Inflammatory macrophage treated with lipopolysaccharide for 1 hour (primary cell): ENCODE data around the gene POM121L2.

Source experiments
- DNase-seq, 2 donors: peaks; one replicate each; pipeline ENCODE4 v3.0.0-alpha.2; 2020 to 2022

POM121L2 gene

DNA sequence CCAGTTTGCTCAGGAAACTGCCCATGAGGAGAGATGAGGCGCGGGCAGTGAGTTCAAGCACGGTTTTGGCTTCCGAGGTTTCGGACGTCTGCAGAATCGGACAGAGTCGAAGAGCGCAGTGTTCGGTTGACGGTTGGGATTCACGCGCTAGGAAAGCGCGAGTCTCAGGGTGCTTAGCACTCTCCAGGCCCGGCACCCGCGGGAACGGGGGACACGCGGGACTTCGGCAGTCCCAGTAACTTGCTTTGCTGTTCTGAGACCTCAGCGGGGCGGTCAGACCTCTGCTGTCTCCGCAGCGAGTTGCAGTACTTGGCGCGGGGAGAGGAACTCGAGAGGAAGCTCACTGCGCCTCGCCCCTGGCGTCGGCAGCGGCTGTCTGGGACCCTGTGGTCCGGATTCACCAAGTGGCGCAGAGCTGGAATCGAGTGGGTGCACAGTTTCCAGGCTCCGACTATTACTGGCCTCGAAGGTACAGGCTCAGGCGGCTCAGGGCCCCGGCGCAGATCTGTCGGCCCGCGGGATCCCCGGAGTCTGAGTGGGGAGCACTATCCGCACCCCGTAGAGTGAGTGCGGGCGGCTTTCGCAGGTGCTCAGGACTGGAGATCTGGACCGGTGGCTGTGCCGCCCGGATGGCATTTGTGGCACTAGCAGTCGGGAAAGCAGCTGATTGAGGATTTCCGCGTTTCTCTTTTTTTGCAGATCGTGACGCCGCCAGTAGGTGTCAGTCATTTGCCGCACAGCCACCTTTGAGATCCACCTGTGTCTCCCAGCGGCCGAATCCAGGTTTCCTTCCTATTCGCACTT is at the start of gene POM121L2:
TSS of gene POM121L2 (minus strand) at position 128 of the 804 bp plus-strand sequence. CDS start at position 25, 103 bp downstream.
- peak; percentile 11 to 37 for DNase-seq

GRCh38 chr6:27359231-27359630 is 47.2 kb upstream of the POM121L2 start:
- DNase-seq, result no peak

GRCh38 chr6:27358786-27359185 is 46.7 kb upstream of the POM121L2 start:
- no peak for DNase-seq

- no peak for DNase-seq
These were observed 40.8 kb upstream of the POM121L2 start for GRCh38 chr6:27352850-27353249.

DNA sequence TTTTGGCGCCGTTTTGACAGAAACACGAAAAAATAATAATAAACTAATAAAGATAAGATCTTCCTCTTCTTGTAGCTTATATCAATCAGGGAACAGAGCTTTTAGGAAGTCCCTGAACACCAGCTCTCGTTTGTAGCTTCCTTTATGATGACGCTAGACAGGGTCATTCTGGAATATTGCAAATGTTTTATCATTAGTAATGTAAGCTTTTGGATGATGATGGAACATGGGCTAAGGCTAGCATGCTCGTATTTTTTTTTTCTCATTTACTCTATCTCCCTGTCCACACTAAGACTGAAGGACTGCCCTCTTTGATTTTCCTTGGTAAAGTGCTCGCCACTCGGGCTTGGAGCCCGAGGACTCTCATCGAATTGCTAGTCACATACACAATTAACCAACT is 22.1 kb upstream of the POM121L2 start:
- no peak for DNase-seq

GRCh38 chr6:27333642-27334040 is 21.6 kb upstream of the POM121L2 start:
- DNase-seq, result no peak

DNA sequence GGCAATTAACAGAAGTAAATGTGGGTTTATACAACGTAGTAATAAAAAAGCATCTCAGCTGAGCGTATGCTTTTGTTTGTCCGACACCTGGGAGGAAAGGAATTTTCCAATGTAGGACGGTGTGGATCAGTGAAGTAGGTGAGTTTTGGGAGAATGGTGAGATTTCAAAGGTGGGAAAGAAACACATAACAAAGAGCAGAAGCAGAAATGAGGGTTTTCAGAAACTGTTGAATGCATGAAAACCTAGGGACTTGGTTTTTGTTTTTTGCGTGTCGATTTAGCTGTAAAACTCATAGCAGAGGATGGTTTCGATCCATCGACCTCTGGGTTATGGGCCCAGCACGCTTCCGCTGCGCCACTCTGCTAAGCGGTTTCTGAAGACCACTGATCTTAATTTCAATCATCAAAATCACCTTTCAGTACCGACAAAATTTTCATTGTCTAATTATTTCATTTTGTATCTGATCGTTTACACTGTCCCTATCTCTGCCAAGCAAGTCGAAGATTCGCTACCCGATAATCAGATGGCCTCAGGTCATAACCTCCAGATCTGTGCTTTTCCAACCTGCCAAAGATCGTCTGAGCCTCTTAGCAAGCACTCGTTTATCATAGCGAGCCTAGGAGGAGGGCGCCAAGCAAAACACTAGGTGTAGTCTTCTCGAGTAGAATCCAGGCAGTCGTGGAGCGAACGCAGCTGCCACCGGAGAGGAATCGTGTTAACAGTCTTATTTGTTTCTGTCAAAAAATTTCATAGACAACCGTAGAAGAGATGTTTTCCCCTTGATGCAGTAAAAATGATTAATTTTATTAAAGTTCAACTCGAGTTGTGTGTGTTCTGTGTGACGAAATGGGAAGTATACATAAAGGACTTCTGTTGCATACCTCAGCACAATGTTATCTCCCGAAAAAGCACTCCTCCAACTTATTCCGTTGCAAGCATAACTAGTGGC is 20.9 kb upstream of the POM121L2 start:
- peak in 1 of 2 donors; percentile 0 for DNase-seq

- no peak for DNase-seq
These were observed 15.1 kb upstream of the POM121L2 start for GRCh38 chr6:27327023-27327738.

- no peak for DNase-seq
These were observed 9.8 kb upstream of the POM121L2 start for GRCh38 chr6:27321901-27322300.

DNA sequence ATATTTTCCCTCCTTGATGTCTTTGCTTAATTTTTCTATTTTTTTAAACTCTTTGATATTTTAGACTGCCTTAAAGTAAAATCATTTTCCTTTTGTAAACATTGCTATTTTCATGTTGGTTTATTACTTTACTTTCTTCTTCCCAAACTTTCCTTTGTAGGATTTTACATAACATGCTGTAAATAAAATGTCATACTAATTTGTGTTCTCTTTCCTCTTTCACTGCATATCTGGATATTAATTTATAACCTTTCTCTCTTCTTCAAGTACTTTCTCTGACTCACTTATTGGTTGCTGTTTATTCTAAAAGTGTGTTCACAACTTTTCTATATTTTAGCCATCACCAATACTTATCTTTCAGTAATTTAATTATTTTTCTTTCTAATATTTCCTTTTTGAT is 9.3 kb upstream of the POM121L2 start:
- no peak for DNase-seq

- DNase-seq, result no peak
These were observed 6.9 kb upstream of the POM121L2 start for GRCh38 chr6:27318973-27319372.

DNA sequence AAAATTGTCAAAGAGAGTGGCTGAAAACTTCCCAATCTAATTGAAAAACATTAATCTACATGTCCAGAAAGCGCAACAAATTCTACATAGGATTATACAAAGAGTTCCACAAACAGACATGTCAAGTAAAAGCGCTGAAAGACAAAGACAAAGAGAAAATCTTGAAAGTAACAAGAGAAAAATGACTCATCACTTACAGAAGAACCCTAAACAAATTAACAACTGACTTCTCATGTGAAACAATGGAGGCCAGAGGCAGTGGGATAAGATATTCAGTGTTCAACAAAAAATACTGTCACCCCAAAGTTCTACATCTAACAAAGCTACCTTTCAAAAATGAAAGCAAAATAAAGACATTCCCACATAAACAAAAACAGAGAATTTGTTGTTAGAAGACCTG is 2.0 kb upstream of the POM121L2 start:
- DNase-seq, result no peak

- DNase-seq, result no peak
These were observed 838 bp upstream of the POM121L2 start for GRCh38 chr6:27312950-27313271.

DNA sequence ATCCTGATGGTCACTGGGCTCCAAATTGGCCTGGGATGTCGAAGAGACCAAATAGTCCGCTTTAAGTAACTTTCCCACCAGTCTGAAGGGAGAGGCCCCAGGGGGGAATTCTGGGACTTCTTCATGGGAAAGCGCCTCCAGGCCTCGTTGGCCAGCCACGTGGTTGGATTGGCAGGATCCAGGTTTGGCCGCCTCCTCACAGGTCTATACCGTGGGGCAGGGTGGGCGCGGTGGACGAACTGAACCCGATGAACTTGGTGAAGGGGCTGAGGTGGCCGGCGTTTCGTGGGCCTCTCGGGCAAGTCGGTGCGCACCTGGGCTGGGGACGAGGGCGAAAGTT is 297 bp downstream of the POM121L2 start:
- DNase-seq, result no peak

GRCh38 chr6:27303613-27304272 is 8.3 kb downstream of the POM121L2 start:
- DNase-seq, result no peak

GRCh38 chr6:27297857-27298730 is 14.0 kb downstream of the POM121L2 start:
- DNase-seq, result peak in 1 of 2 donors; percentile 10

GRCh38 chr6:27297484-27297856 is 14.6 kb downstream of the POM121L2 start:
- DNase-seq, result no peak

GRCh38 chr6:27296106-27296783 is 15.8 kb downstream of the POM121L2 start:
- no peak for DNase-seq

DNA sequence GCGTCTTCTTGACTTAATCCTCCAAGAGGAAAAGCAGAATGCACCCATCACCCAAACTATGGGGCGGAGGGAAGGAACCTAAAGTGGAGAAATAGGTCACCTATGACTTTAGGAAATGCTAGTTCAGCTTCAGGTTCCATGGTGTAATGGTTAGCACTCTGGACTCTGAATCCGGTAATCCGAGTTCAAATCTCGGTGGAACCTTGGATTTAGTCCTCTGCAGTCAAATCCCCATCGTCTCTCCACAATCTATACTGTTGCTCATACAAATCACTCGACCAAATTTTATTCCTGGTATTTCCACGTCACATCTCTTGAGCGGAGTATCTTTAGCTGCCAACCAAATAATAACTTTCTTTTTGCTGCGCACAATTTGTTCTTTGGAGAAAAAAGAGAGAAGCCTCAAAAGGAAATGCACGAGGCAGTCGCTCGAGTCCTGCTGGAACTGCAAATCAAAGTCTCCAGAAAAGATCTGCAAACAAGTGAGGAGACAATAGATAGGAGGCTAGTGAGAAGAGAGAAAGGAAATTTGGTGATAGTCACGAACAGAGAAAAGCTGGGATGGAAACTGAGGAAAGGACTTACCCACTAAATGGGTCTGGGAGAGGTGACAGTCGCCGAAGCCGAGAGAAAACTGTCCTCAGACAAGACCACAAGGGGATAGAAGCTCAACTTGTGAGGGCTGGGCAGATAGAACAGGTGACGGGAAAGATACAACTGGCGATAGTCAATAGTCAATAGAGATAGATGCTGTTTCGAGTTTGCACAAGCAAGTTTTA is 16.6 kb downstream of the POM121L2 start:
- no peak for DNase-seq

GRCh38 chr6:27294409-27294808 is 17.7 kb downstream of the POM121L2 start:
- no peak for DNase-seq
